ENCODE data around the gene PRKG1. TPM values are rescaled to one million over a fixed set of nuclear protein-coding genes. Genes with fewer than 3 reads are reported as not detected.

Gene PRKG1
- total RNA-seq, 1 donor from 2014 or later: 4.6 TPM

DNA sequence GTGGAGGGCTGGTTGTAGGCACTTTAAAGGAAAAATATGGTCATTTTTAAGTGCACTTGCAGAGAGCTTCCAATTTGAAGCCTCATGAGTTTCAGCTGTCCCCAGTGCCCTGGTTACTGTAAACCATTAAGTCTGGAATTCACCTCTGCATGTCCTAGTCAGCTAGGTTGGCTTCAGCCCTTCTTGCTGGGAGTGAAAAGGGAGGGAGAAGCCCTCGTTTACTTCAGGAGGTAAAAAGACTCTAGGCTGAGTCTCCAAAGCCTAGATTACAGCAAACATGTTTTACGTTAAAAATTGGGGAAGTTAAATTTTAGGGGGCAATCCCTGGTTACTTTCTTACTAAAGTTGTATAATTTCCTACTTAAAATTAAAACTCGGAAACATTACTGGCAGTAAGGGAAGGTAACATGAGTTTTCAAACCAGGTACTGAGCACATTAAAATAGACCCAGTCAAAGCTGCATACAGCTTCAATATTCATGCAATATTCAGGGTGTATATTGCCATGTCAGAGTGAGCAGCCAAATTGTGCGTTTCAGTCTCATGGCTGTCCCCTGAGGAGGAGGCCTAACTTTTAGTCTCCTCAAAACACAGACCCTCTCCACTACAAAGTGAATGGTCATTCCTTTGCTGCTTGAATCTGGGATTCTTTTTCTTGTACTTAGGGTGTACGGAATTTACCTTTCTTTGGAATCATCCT is 156.7 kb downstream of the PRKG1 start:
- Mint-ChIP-seq H3K27me3 (no peaks in the 10 kb centered on the region), H3K4me3 (ENCODE audit: low read depth) (no peak overlapping the region), H3K27ac (no peak overlapping the region), H3K9me3 (ENCODE audit: low read depth) (no peaks in the 10 kb centered on the region), H3K4me1 (ENCODE audit: low read depth) (no peaks in the 10 kb centered on the region), H3K36me3 (ENCODE audit: insufficient read depth) (no peaks in the 10 kb centered on the region)
- no peak for DNase-seq (ENCODE audit: low spot score, unreplicated experiment)
- TF ChIP-seq, protein P1, sequence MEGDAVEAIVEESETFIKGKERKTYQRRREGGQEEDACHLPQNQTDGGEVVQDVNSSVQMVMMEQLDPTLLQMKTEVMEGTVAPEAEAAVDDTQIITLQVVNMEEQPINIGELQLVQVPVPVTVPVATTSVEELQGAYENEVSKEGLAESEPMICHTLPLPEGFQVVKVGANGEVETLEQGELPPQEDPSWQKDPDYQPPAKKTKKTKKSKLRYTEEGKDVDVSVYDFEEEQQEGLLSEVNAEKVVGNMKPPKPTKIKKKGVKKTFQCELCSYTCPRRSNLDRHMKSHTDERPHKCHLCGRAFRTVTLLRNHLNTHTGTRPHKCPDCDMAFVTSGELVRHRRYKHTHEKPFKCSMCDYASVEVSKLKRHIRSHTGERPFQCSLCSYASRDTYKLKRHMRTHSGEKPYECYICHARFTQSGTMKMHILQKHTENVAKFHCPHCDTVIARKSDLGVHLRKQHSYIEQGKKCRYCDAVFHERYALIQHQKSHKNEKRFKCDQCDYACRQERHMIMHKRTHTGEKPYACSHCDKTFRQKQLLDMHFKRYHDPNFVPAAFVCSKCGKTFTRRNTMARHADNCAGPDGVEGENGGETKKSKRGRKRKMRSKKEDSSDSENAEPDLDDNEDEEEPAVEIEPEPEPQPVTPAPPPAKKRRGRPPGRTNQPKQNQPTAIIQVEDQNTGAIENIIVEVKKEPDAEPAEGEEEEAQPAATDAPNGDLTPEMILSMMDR (IDR thresholded peaks at IDR 0.05; ENCODE audit: unreplicated experiment): no peak

GRCh38 chr10:51231754-51232153 is 157.5 kb downstream of the PRKG1 start:
- Mint-ChIP-seq H3K4me3 (ENCODE audit: low read depth) (no peak overlapping the region), H3K27me3 (no peaks in the 10 kb centered on the region), H3K27ac (no peak overlapping the region), H3K36me3 (ENCODE audit: insufficient read depth) (no peaks in the 10 kb centered on the region), H3K4me1 (ENCODE audit: low read depth) (no peaks in the 10 kb centered on the region), H3K9me3 (ENCODE audit: low read depth) (no peaks in the 10 kb centered on the region)
- TF ChIP-seq, protein P1 (IDR thresholded peaks at IDR 0.05; ENCODE audit: unreplicated experiment): no peak
- no peak for DNase-seq (ENCODE audit: low spot score, unreplicated experiment)

DNA sequence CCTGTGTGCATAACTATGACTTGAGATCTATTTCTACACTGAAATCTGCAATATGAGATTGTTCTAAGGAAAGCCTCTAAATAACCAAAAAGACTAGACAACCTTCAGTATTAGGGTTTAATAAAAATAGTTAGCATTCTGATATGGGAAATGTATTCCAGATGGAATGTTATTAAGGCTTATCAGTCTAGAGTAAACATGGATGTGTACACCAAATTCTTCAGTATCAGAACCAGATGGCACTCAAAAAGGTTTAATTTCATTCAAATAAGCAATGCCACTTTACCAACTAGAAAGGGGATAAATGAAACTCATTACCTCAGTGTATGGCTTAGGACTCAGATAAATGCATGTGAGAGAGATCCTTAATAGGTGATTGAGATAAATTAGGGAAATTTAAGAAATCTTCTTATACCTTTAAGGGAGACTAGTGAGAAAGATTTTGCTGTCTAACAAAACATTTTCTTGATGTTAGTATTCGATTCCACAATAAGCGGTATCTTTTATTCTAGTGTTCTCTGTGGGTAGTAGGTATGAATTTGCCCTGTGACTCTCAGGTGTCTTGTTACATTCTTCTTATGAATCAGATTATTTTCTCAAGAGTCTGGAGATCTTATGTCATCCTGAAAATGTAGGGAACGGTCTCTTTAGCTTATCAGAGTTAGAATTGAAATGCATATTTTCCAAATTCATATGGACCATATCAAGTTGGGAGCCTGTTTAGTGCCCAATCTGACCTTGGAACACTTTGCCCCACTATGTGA is 159.2 kb downstream of the PRKG1 start:
- Mint-ChIP-seq H3K9me3 (ENCODE audit: low read depth) (no peaks in the 10 kb centered on the region), H3K4me1 (ENCODE audit: low read depth) (no peaks in the 10 kb centered on the region), H3K27me3 (no peaks in the 10 kb centered on the region), H3K27ac (no peak overlapping the region), H3K4me3 (ENCODE audit: low read depth) (no peak overlapping the region), H3K36me3 (ENCODE audit: insufficient read depth) (no peaks in the 10 kb centered on the region)
- TF ChIP-seq, protein P1 (IDR thresholded peaks at IDR 0.05; ENCODE audit: unreplicated experiment): no peak
- DNase-seq (ENCODE audit: low spot score, unreplicated experiment): no peak

- H3K27me3 Mint-ChIP-seq: no peaks in the 10 kb centered on the region
- DNase-seq (ENCODE audit: low spot score, unreplicated experiment): no peak
- no peaks in the 10 kb centered on the region for H3K36me3 Mint-ChIP-seq (ENCODE audit: insufficient read depth)
- no peak overlapping the region for H3K27ac Mint-ChIP-seq
- no peaks in the 10 kb centered on the region for H3K4me1 Mint-ChIP-seq (ENCODE audit: low read depth)
- H3K9me3 Mint-ChIP-seq (ENCODE audit: low read depth): no peaks in the 10 kb centered on the region
- H3K4me3 Mint-ChIP-seq (ENCODE audit: low read depth): no peak overlapping the region
- TF ChIP-seq, protein P1 (IDR thresholded peaks at IDR 0.05; ENCODE audit: unreplicated experiment): no peak
Observed at GRCh38 chr10:51235865-51236264, 161.6 kb downstream of the PRKG1 start.

DNA sequence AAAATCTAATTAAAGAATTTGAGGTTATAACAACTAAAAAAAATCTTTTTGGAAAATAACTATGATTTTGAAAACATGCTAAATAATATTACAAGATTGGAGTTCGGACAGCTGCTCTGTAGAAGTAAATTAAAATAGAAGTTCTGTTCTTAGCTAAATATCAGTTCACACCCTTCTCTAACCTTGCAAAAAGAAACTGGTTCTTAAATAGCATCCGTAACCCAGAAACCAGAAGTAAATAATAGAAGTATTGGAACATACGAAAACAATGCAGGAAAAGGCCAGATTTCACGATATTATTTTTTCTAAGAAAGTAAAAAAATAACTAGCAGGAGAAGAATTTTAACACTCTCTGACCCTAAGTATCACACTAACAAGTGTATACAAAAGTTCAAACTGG is 164.7 kb downstream of the PRKG1 start:
- Mint-ChIP-seq H3K27me3 (no peaks in the 10 kb centered on the region), H3K4me3 (ENCODE audit: low read depth) (no peak overlapping the region), H3K36me3 (ENCODE audit: insufficient read depth) (no peaks in the 10 kb centered on the region), H3K27ac (no peak overlapping the region), H3K4me1 (ENCODE audit: low read depth) (no peaks in the 10 kb centered on the region), H3K9me3 (ENCODE audit: low read depth) (no peaks in the 10 kb centered on the region)
- DNase-seq (ENCODE audit: low spot score, unreplicated experiment): no peak
- TF ChIP-seq, protein P1 (IDR thresholded peaks at IDR 0.05; ENCODE audit: unreplicated experiment): no peak

Measured in progenitor cell of endocrine pancreas (in vitro differentiated cells).